ENCODE results near the gene TKFC.

The TKFC gene

GRCh38 chr11:61325649-61326414 is 7.2 kb upstream of the TKFC start:
- no peak for FAIRE-seq

- no peak for FAIRE-seq
Measured at GRCh38 chr11:61327669-61328071, 5.4 kb upstream of the TKFC start.

GRCh38 chr11:61328351-61328750 is 4.7 kb upstream of the TKFC start:
- no peak for FAIRE-seq

- no peak for FAIRE-seq
Measured at GRCh38 chr11:61329871-61330270, 3.2 kb upstream of the TKFC start.

- no peak for FAIRE-seq
Measured at GRCh38 chr11:61331651-61332050, 1.4 kb upstream of the TKFC start.

- no peak for FAIRE-seq
Measured at GRCh38 chr11:61332281-61332796, 689 bp upstream of the TKFC start.

- no peak for FAIRE-seq
Measured at GRCh38 chr11:61333550-61334433, 764 bp downstream of the TKFC start.

GRCh38 chr11:61334434-61335354 is 1.7 kb downstream of the TKFC start:
- no peak for FAIRE-seq

- FAIRE-seq = no peak
Measured at GRCh38 chr11:61335355-61335710, 2.3 kb downstream of the TKFC start.

- no peak for FAIRE-seq
Measured at GRCh38 chr11:61336171-61336935, 3.3 kb downstream of the TKFC start.

- no peak for FAIRE-seq
Measured at GRCh38 chr11:61337706-61338470, 4.9 kb downstream of the TKFC start.

- no peak for FAIRE-seq
Measured at GRCh38 chr11:61338783-61339489, 5.9 kb downstream of the TKFC start.

GRCh38 chr11:61339490-61339878 is 6.5 kb downstream of the TKFC start:
- no peak for FAIRE-seq

GRCh38 chr11:61340979-61341378 is 8.0 kb downstream of the TKFC start:
- FAIRE-seq = no peak

GRCh38 chr11:61341706-61342105 is 8.7 kb downstream of the TKFC start:
- FAIRE-seq = no peak

GRCh38 chr11:61342207-61342803 is 9.3 kb downstream of the TKFC start:
- no peak for FAIRE-seq

GRCh38 chr11:61343792-61344745 is 11.0 kb downstream of the TKFC start:
- FAIRE-seq = no peak

- no peak for FAIRE-seq
Measured at GRCh38 chr11:61345170-61345610, 12.2 kb downstream of the TKFC start.
